IMR-90 (cell line): ENCODE results near the gene ERN1. TPM values are rescaled to one million over a fixed set of nuclear protein-coding genes. Genes with fewer than 3 reads are reported as not detected.

ENCODE experiments used
- ATAC-seq: fragments of 200-7000 bp; cut with Tn5 transposase; 2 replicates; pipeline ENCODE4 v1.9.1; 2020; ENCODE audit warnings: low read depth, mild to moderate bottlenecking, moderate library complexity
- BruUV-seq: library from RNA; stranded (reverse); fragments of 400-500 nt; replicated peaks from 2 replicates; lab custom pipeline; 2021; lab: Mats Ljungman, UMichigan
- CTCF ChIA-PET: fragments of 300-600 bp; formaldehyde crosslinking; extraction: SDS; loops from one replicate; lab custom pipeline; 2021; ENCODE audit warnings: antibody characterized with exemption; lab: Yijun Ruan, JAX
- POLR2A ChIA-PET: fragments of 300-600 bp; sonication (Branson Sonifier 250); formaldehyde crosslinking; loops from one replicate; lab custom pipeline; 2022; ENCODE audit warnings: antibody characterized with exemption; ENCODE audit not compliant: unreplicated experiment; lab: Charles Lee
- DNase-seq: peaks from one replicate; pipeline ENCODE4 v3.0.0; 2013
- H2AFZ ChIP-seq: replicated peaks from 2 replicates; pipeline ENCODE3; 2013; ENCODE audit warnings: low read length, mild to moderate bottlenecking; ENCODE audit not compliant: poor library complexity
- H2AK5ac ChIP-seq: 2 replicates; pipeline ENCODE4 v1.6.1; 2013; ENCODE audit warnings: low read depth, low read length, inconsistent platforms
- H2AK9ac ChIP-seq: replicated peaks from 2 replicates; pipeline ENCODE3; 2013; ENCODE audit warnings: mild to moderate bottlenecking, low read depth, low read length, moderate library complexity; ENCODE audit not compliant: poor library complexity
- H2BK120ac ChIP-seq: 2 replicates; pipeline ENCODE4 v1.6.1; 2013; ENCODE audit warnings: low read depth, low read length, inconsistent platforms
- H2BK15ac ChIP-seq: 3 replicates; pipeline ENCODE4 v1.6.1; 2013; ENCODE audit warnings: low read depth, low read length, inconsistent platforms
- H2BK20ac ChIP-seq: 2 replicates; pipeline ENCODE4 v1.6.1; 2013; ENCODE audit warnings: low read depth, mild to moderate bottlenecking, inconsistent platforms, low read length, moderate library complexity
- H2BK5ac ChIP-seq: 2 replicates; pipeline ENCODE4 v1.6.1; 2013; ENCODE audit warnings: mild to moderate bottlenecking, low read depth, low read length, inconsistent platforms; ENCODE audit not compliant: poor library complexity, severe bottlenecking
- H3K14ac ChIP-seq: replicated peaks from 2 replicates; pipeline ENCODE4 v1.6.1; 2013; ENCODE audit warnings: low read depth, low read length, inconsistent platforms
- H3K18ac ChIP-seq: 2 replicates; pipeline ENCODE4 v1.6.1; 2013; ENCODE audit warnings: low read depth, low read length, control low read depth
- H3K23ac ChIP-seq: 2 replicates; pipeline ENCODE4 v1.6.1; 2013; ENCODE audit warnings: low read depth, low read length, inconsistent platforms
- H3K27ac ChIP-seq: 2 replicates; pipeline ENCODE4 v1.5.1; 2013; ENCODE audit warnings: mild to moderate bottlenecking, control low read depth, low read length; ENCODE audit not compliant: insufficient read depth
- H3K27me3 ChIP-seq: 2 replicates; pipeline ENCODE4 v1.6.1; 2013; ENCODE audit warnings: low read length; ENCODE audit not compliant: control insufficient read depth, insufficient read depth
- H3K36me3 ChIP-seq: 2 replicates; pipeline ENCODE4 v1.6.1; 2013; ENCODE audit warnings: low read length, mixed read lengths; ENCODE audit not compliant: control insufficient read depth, insufficient read depth
- H3K4ac ChIP-seq: 2 replicates; pipeline ENCODE4 v1.6.1; 2013; ENCODE audit warnings: low read depth, low read length, inconsistent platforms
- H3K4me1 ChIP-seq: 2 replicates; pipeline ENCODE4 v1.6.1; 2013; ENCODE audit warnings: low read length, mixed read lengths; ENCODE audit not compliant: control insufficient read depth, insufficient read depth
- H3K4me2 ChIP-seq: 2 replicates; pipeline ENCODE4 v1.6.1; 2013; ENCODE audit warnings: low read depth, mild to moderate bottlenecking, control low read depth, low read length, moderate library complexity
- H3K4me3 ChIP-seq: 2 replicates; pipeline ENCODE4 v1.5.1; 2013; ENCODE audit warnings: low read depth, mild to moderate bottlenecking, control low read depth, low read length, moderate library complexity; ENCODE audit not compliant: insufficient read depth
- H3K56ac ChIP-seq: 2 replicates; pipeline ENCODE4 v1.6.1; 2013; ENCODE audit warnings: low read length, inconsistent platforms; ENCODE audit not compliant: insufficient read depth; ENCODE audit errors: extremely low read depth
- H3K79me1 ChIP-seq, 2 experiments: 2 replicates each; pipeline ENCODE4 v1.6.1; 2013; ENCODE audit warnings: low read length in 2 of 2, inconsistent platforms in 1 of 2, low read depth in 1 of 2
- H3K9ac ChIP-seq: 2 replicates; pipeline ENCODE4 v1.6.1; 2013; ENCODE audit warnings: low read depth, low read length, control low read depth
- H3K9me1 ChIP-seq: 2 replicates; pipeline ENCODE4 v1.6.1; 2013; ENCODE audit warnings: low read length, inconsistent platforms; ENCODE audit not compliant: insufficient read depth
- H3K9me3 ChIP-seq: 2 replicates; pipeline ENCODE4 v1.6.1; 2013; ENCODE audit warnings: low read length; ENCODE audit not compliant: control insufficient read depth, insufficient read depth
- H4K20me1 ChIP-seq: 2 replicates; pipeline ENCODE4 v1.6.1; 2013; ENCODE audit warnings: low read length, inconsistent platforms; ENCODE audit not compliant: insufficient read depth
- H4K5ac ChIP-seq: 2 replicates; pipeline ENCODE4 v1.6.1; 2013; ENCODE audit warnings: mild to moderate bottlenecking, low read depth, low read length, control low read depth
- H4K8ac ChIP-seq, 2 experiments: 2 replicates each; pipeline ENCODE4 v1.6.1; 2013; ENCODE audit warnings: low read depth in 2 of 2, low read length in 2 of 2, control low read depth in 1 of 2, inconsistent platforms in 1 of 2
- H4K91ac ChIP-seq: 2 replicates; pipeline ENCODE4 v1.6.1; 2013; ENCODE audit warnings: low read depth, low read length, inconsistent platforms; ENCODE audit not compliant: insufficient read depth
- FOS ChIP-seq: fragments of 150-350 bp; IDR thresholded peaks from 2 replicates; pipeline ENCODE4 v1.6.1; 2016; ENCODE audit warnings: low read depth, low read length
- MAFK ChIP-seq: IDR thresholded peaks from 2 replicates; pipeline ENCODE4 v1.6.1; 2012; ENCODE audit warnings: low read depth, low read length, improper control_type of control experiment
- RAD21 ChIP-seq: IDR thresholded peaks from 2 replicates; pipeline ENCODE4 v1.6.1; 2012; ENCODE audit warnings: low read length, improper control_type of control experiment
- WGBS, 2 experiments: methylation state at CpG; one replicate each; pipeline versions ENCODE4 v1.1.5 to v1.1.7; 2013; ENCODE audit warnings: missing lambda C conversion rate in 2 of 2; ENCODE audit not compliant: insufficient read length in 1 of 2; ENCODE audit errors: extremely low coverage in 2 of 2; 5-methylcytosine and 5-hydroxymethylcytosine counted together
- dilution Hi-C: fragments of 300-500 bp; cut with HindIII; formaldehyde crosslinking; loops from one replicate; pipeline ENCODE4 v1.14.3; 2018; ENCODE audit warnings: low sequenced_read_pairs; ENCODE audit not compliant: unreplicated experiment
- in situ Hi-C: fragments of 300-500 bp; cut with MboI; formaldehyde crosslinking; loops from 3 replicates; pipeline ENCODE4 v1.14.3; 2019; ENCODE audit warnings: low sequenced_read_pairs, inconsistent platforms, mixed read lengths
- intact Hi-C: fragments of 100-400 bp; cut with micrococcal nuclease; formaldehyde crosslinking; loops from 2 replicates; pipeline ENCODE4 v1.10.0; 2022
- polyA plus RNA-seq, 3 experiments: library from polyadenylated mRNA; depleted of rRNA; stranded (reverse); fragments of >200 nt; gene quantifications; 2 replicates each; pipeline ENCODE4 v1.2.3, GENCODE V29; 2012; ENCODE audit warnings: low replicate concordance in 1 of 3
- total RNA-seq: library from RNA; depleted of rRNA; stranded (reverse); fragments of >200 nt; gene quantifications from 2 replicates; pipeline ENCODE4 v1.2.3, GENCODE V29; 2012

The ERN1 gene
- total and polyA plus RNA-seq, 2 of the 4 experiments (the other 2 are of a cell fraction), result 2.7 to 4.1 TPM

GRCh38 chr17:64039106-64039400, 90.9 kb downstream of the ERN1 start:
- Histone ChIP-seq H3K27ac (no peak overlapping the region), H4K8ac (no peak overlapping the region), H4K91ac (no peak overlapping the region), H4K5ac (no peak overlapping the region), H4K20me1 (no peaks in the 10 kb centered on the region), H3K79me1 (no peaks in the 10 kb centered on the region), H2BK20ac (no peak overlapping the region), H2AK9ac (no peak overlapping the region), H2AFZ (no peak overlapping the region), H3K4me3 (no peak overlapping the region), H3K56ac (no peak overlapping the region), H3K27me3 (no peaks in the 10 kb centered on the region), H3K14ac (no peak overlapping the region), H3K23ac (no peak overlapping the region), H3K18ac (no peak overlapping the region), H3K9ac (no peak overlapping the region), H2BK15ac (no peak overlapping the region), H2BK120ac (no peak overlapping the region), H3K9me1 (no peaks in the 10 kb centered on the region), H2AK5ac (no peak overlapping the region), H3K36me3 (peaks cover 18% of the 10 kb centered on the region), H3K4me1 (no peaks in the 10 kb centered on the region), H3K9me3 (no peaks in the 10 kb centered on the region), H3K4ac (no peak overlapping the region), H3K4me2 (no peak overlapping the region), H2BK5ac (no peak overlapping the region)
- dilution Hi-C loops, result no loop called here
- 100% methylated on average over 1 of the region's 3 CpGs; no CpG with 5 or more reads in 1 of the 2 experiments for WGBS, 2 experiments
- TF ChIP-seq FOS (no peak), MAFK (peak; percentile 79), RAD21 (no peak)
- ChIA-PET POLR2A (no interaction called here), CTCF (interaction anchor here (0.9 to 1.8 kb wide), 3 partner anchors 10 to 95 kb away, joined by 3 to 4 read pairs (median 3); no protein-coding TSS in a partner anchor)
- in situ Hi-C loops, result no loop called here
- intact Hi-C loops, result no loop called here
- BruUV-seq, result no TSS peak
- ATAC-seq (no peak), DNase-seq (no peak)
